Activated B cell treated with CpG ODN at 0.5 μM for 24 hours (primary cell): ENCODE measurements around the gene EXOG. TPM values are rescaled to one million over a fixed set of nuclear protein-coding genes. Genes with fewer than 3 reads are reported as not detected.

Experiments
- ATAC-seq: fragments of 200-7000 bp; cut with Tn5 transposase; one replicate; pipeline ENCODE4 v1.10.0; 2021; ENCODE audit warnings: low read depth, mild to moderate bottlenecking, moderate library complexity
- CTCF ChIA-PET: fragments of 350-600 bp; sonication (Branson Sonifier 250); formaldehyde crosslinking; loops from one replicate; lab custom pipeline; 2021; ENCODE audit warnings: antibody characterized with exemption; lab: Charles Lee
- POLR2A ChIA-PET: fragments of 350-600 bp; sonication (Branson Sonifier 250); formaldehyde crosslinking; loops from one replicate; lab custom pipeline; 2021; ENCODE audit warnings: antibody characterized with exemption; lab: Charles Lee
- DNase-seq: peaks from one replicate; pipeline ENCODE4 v3.0.0; 2022
- H3K27ac Mint-ChIP-seq: one replicate; pipeline ENCODE4 v1.8.0; 2020; ENCODE audit warnings: mixed read lengths
- H3K27me3 Mint-ChIP-seq: one replicate; pipeline ENCODE4 v1.8.0; 2021; ENCODE audit warnings: mixed read lengths
- H3K36me3 Mint-ChIP-seq: one replicate; pipeline ENCODE4 v1.8.0; 2021; ENCODE audit warnings: low read depth, mixed read lengths
- H3K4me1 Mint-ChIP-seq: one replicate; pipeline ENCODE4 v1.8.0; 2021; ENCODE audit warnings: mixed read lengths
- H3K4me3 Mint-ChIP-seq: one replicate; pipeline ENCODE4 v1.8.0; 2020; ENCODE audit warnings: mild to moderate bottlenecking, mixed read lengths
- H3K9me3 Mint-ChIP-seq: one replicate; pipeline ENCODE4 v1.8.0; 2020; ENCODE audit warnings: mixed read lengths
- CTCF ChIP-seq: fragments of 200-600 bp; IDR thresholded peaks from one replicate; pipeline ENCODE4 v1.8.0; 2022; ENCODE audit warnings: antibody characterized with exemption, mild to moderate bottlenecking
- intact Hi-C: fragments of 100-400 bp; cut with micrococcal nuclease; formaldehyde crosslinking; loops from one replicate; pipeline ENCODE4 v1.15.1; 2024
- total RNA-seq: library from RNA; stranded (reverse); gene quantifications from 2 replicates; pipeline ENCODE4 v1.2.3, GENCODE V29; 2022

The EXOG gene
- total RNA-seq, 1 donor from 2014 or later: 32.3 TPM

GRCh38 chr3:38491215-38491614, 4.9 kb upstream of the EXOG start:
- H3K4me1 Mint-ChIP-seq: peaks cover 2% of the 10 kb centered on the region
- DNase-seq (no peak), ATAC-seq (no peak)
- TF ChIP-seq CTCF: no peak
- no peaks in the 10 kb centered on the region for H3K27me3 Mint-ChIP-seq
- no peak overlapping the region for H3K27ac Mint-ChIP-seq
- CTCF ChIA-PET: no interaction called here
- no peaks in the 10 kb centered on the region for H3K9me3 Mint-ChIP-seq
- POLR2A ChIA-PET: no interaction called here
- H3K36me3 Mint-ChIP-seq: peaks cover under 1% of the 10 kb centered on the region
- intact Hi-C loops: no loop called here
- H3K4me3 Mint-ChIP-seq: no peak overlapping the region

GRCh38 chr3:38493031-38493430, 3.1 kb upstream of the EXOG start:
- CTCF ChIA-PET: interaction anchor here (1.7 to 1.8 kb wide), 2 partner anchors 12 to 28 kb away, joined by 5 to 9 read pairs; no protein-coding TSS in a partner anchor
- Mint-ChIP-seq H3K4me3 (no peak overlapping the region), H3K36me3 (peaks cover 7% of the 10 kb centered on the region), H3K27ac (no peak overlapping the region), H3K9me3 (no peaks in the 10 kb centered on the region), H3K27me3 (no peaks in the 10 kb centered on the region), H3K4me1 (peaks cover 8% of the 10 kb centered on the region)
- intact Hi-C loops: no loop called here
- POLR2A ChIA-PET: no interaction called here
- TF ChIP-seq CTCF: no peak
- DNase-seq (no peak), ATAC-seq (no peak)

DNA sequence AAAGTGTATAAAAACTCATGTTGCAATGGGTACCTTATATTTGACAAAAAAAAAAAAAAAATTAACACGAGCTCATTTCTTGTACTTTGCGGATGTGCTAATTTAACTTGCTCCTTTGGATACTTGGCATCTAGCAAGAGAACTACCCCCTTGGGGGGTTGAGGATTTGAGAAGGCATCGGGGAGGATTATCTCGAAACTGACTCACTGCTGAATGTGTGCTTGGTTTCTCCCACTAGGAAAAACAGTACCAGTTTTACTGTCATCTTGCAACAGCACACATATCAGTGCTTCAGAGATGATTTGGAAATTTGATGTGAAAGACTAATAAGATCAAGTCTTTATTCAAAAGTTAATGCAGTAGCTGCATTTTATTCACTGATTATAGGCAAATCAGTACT, 891 bp downstream of the EXOG start:
- intact Hi-C loops: loop anchor here (5.0 kb wide), 2 partner anchors 45 to 1810 kb away; partner anchors contain the start of genes ACVR2B and EIF1B
- no peak for DNase-seq
- ATAC-seq: no peak
- peaks cover 27% of the 10 kb centered on the region for H3K36me3 Mint-ChIP-seq
- no peak for TF ChIP-seq CTCF
- peaks cover 8% of the 10 kb centered on the region for H3K4me1 Mint-ChIP-seq
- ChIA-PET CTCF (interaction anchor here (0.7 to 2.7 kb wide), 5 partner anchors 14 to 1780 kb away, joined by 3 to 12 read pairs (median 5); partner anchors contain the start of gene XYLB), POLR2A (interaction anchor here (0.6 to 1.5 kb wide), 4 partner anchors 11 to 499 kb away, joined by 3 to 7 read pairs (median 3); partner anchors contain the start of gene ACAA1)
- peak overlapping the region; percentile 88 for H3K27ac Mint-ChIP-seq
- H3K4me3 Mint-ChIP-seq: peak overlapping the region; percentile 98
- H3K9me3 Mint-ChIP-seq: no peaks in the 10 kb centered on the region
- no peaks in the 10 kb centered on the region for H3K27me3 Mint-ChIP-seq

DNA sequence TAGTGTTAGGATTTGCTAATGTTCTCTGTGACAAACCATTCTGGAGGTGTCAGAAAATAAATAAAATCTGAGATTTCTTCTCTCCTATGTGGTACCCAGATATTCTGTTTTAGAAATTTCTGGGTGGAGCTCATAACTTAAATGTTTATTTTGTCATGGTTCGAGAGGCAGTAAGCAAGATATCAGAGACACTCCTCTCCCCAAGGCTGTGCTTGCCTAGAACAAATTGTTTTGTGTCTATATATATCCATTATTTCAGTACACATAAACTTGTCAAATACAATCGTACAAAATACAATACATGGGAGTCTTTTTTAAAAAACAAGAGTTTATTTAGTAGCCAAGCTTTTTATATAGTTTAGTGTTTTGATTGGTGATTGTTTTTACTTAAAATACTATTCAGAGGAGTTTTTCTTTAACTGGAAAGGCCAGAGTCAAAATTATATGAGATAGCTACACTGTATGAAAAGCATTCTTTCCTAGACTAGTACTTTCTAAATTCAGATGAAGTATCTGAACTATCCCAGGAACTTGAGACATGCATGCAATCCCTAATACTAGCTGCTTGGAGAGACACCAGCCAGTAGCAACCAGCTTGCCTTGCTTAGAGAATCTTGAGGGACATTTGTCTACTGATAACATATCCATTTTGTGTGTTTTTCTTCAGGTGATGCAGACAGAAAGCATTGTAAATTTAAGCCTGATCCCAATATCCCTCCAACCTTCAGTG, 4.7 kb downstream of the EXOG start:
- H3K27me3 Mint-ChIP-seq: no peaks in the 10 kb centered on the region
- DNase-seq (no peak), ATAC-seq (no peak)
- H3K4me1 Mint-ChIP-seq: peaks cover 8% of the 10 kb centered on the region
- H3K9me3 Mint-ChIP-seq: no peaks in the 10 kb centered on the region
- ChIA-PET CTCF (interaction anchor here (0.7 kb wide), 1 partner anchor 21 kb away, joined by 3 read pairs; no protein-coding TSS in a partner anchor), POLR2A (no interaction called here)
- TF ChIP-seq CTCF: no peak
- intact Hi-C loops: no loop called here
- peaks cover 50% of the 10 kb centered on the region for H3K36me3 Mint-ChIP-seq
- no peak overlapping the region for H3K4me3 Mint-ChIP-seq
- no peak overlapping the region for H3K27ac Mint-ChIP-seq

DNA sequence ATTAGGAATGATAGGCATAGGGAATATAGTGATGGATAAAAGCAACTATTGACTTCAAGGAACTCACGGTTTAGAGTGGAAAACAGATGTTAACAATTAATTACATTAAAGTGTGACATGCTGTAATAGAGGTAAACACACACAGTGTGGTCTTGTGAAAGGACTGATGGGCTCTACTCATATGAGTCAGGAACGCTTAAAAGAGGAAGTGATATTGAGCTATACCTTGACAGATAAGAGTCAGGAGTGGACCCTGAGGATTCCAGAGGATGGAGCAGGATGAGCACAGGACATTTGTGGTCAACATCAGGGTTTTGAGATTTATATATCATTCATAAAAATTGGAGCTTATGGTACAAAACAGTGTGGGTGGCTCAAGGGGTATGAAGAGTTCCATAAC, 11.0 kb downstream of the EXOG start:
- Mint-ChIP-seq H3K4me1 (no peaks in the 10 kb centered on the region), H3K36me3 (peaks cover 62% of the 10 kb centered on the region), H3K27me3 (no peaks in the 10 kb centered on the region), H3K4me3 (no peak overlapping the region), H3K27ac (no peak overlapping the region), H3K9me3 (no peaks in the 10 kb centered on the region)
- POLR2A ChIA-PET: interaction anchor here (0.7 to 1.1 kb wide), 2 partner anchors 10 to 11 kb away, joined by 3 read pairs; partner anchors contain the start of gene EXOG
- CTCF ChIA-PET: interaction anchor here (1.7 kb wide), 1 partner anchor 14 kb away, joined by 6 read pairs; no protein-coding TSS in a partner anchor
- intact Hi-C loops: no loop called here
- TF ChIP-seq CTCF: no peak
- no peak for DNase-seq
- peak; percentile 31 for ATAC-seq
